HEK293T (cell line): ENCODE results near the gene MAML2.

Source experiments
- CTCF ChIA-PET: fragments of 350-600 bp; formaldehyde crosslinking; extraction: SDS; loops from one replicate; lab custom pipeline; 2021; ENCODE audit warnings: antibody characterized with exemption, inconsistent platforms; lab: Yijun Ruan, JAX
- POLR2A ChIA-PET: fragments of 350-600 bp; formaldehyde crosslinking; extraction: SDS; loops from one replicate; lab custom pipeline; 2020; ENCODE audit warnings: antibody characterized with exemption, inconsistent platforms; lab: Yijun Ruan, JAX
- DNase-seq: peaks from one replicate; pipeline ENCODE4 v3.0.0; 2012; ENCODE audit warnings: mixed read lengths; ENCODE audit errors: extremely low spot score
- ARNT ChIP-seq: fragments of 450-650 bp; IDR thresholded peaks from 2 replicates; pipeline ENCODE4 v1.6.1; 2017; ENCODE audit warnings: mild to moderate bottlenecking
- BHLHE40 ChIP-seq: fragments of 450-650 bp; IDR thresholded peaks from 2 replicates; pipeline ENCODE4 v1.6.1; 2016; ENCODE audit warnings: mild to moderate bottlenecking, moderate library complexity, borderline replicate concordance
- CTBP1 ChIP-seq: fragments of 450-650 bp; IDR thresholded peaks from 2 replicates; pipeline ENCODE4 v1.6.1; 2016; ENCODE audit warnings: borderline replicate concordance
- ELF4 ChIP-seq: fragments of 450-650 bp; IDR thresholded peaks from 2 replicates; pipeline ENCODE4 v1.6.1; 2017; ENCODE audit warnings: antibody characterized with exemption
- FOXA1 ChIP-seq: fragments of 450-650 bp; IDR thresholded peaks from 2 replicates; pipeline ENCODE4 v1.6.1; 2016; ENCODE audit warnings: mild to moderate bottlenecking
- FOXK2 ChIP-seq: fragments of 450-650 bp; IDR thresholded peaks from 2 replicates; pipeline ENCODE4 v1.6.1; 2016; ENCODE audit warnings: mild to moderate bottlenecking
- FOXM1 ChIP-seq: fragments of 450-650 bp; IDR thresholded peaks from 2 replicates; pipeline ENCODE4 v1.6.1; 2017; ENCODE audit warnings: mild to moderate bottlenecking, borderline replicate concordance
- HDGF ChIP-seq: fragments of 450-650 bp; IDR thresholded peaks from 2 replicates; pipeline ENCODE4 v1.6.1; 2017; ENCODE audit warnings: antibody characterized with exemption, borderline replicate concordance
- L3MBTL2 ChIP-seq: fragments of 450-650 bp; conservative IDR thresholded peaks from 2 replicates; pipeline ENCODE4 v1.6.1; 2016; ENCODE audit warnings: mild to moderate bottlenecking
- LEF1 ChIP-seq: fragments of 450-650 bp; IDR thresholded peaks from 2 replicates; pipeline ENCODE4 v1.6.1; 2017; ENCODE audit warnings: mild to moderate bottlenecking, borderline replicate concordance
- NFRKB ChIP-seq: fragments of 450-650 bp; IDR thresholded peaks from 2 replicates; pipeline ENCODE4 v1.6.1; 2016; ENCODE audit warnings: mild to moderate bottlenecking, moderate library complexity
- SP1 ChIP-seq: fragments of 450-650 bp; IDR thresholded peaks from 2 replicates; pipeline ENCODE4 v1.6.1; 2017
- SUZ12 ChIP-seq: fragments of 450-650 bp; IDR thresholded peaks from 2 replicates; pipeline ENCODE4 v1.6.1; 2016; ENCODE audit warnings: mild to moderate bottlenecking
- TARDBP ChIP-seq: fragments of 450-650 bp; IDR thresholded peaks from 2 replicates; pipeline ENCODE4 v1.6.1; 2016
- ZNF384 ChIP-seq: fragments of 450-650 bp; IDR thresholded peaks from 2 replicates; pipeline ENCODE4 v1.6.1; 2016
- TF ChIP-seq, protein P1 (sequence below): fragments of 450-650 bp; IDR thresholded peaks from 2 replicates; pipeline ENCODE4 v1.6.1; 2016

The MAML2 gene

GRCh38 chr11:96169250-96169649 lies 173.7 kb downstream of the MAML2 start:
- ChIA-PET CTCF (no interaction called here), POLR2A (no interaction called here)
- no peak for TF ChIP-seq HDGF
- no peak for TF ChIP-seq CTBP1
- TF ChIP-seq FOXM1: no peak
- TF ChIP-seq SUZ12: no peak
- TF ChIP-seq ARNT: no peak
- TF ChIP-seq SP1: no peak
- no peak for TF ChIP-seq L3MBTL2
- TF ChIP-seq ZNF384: no peak
- TF ChIP-seq ELF4: no peak
- TF ChIP-seq FOXA1: no peak
- TF ChIP-seq, protein P1, sequence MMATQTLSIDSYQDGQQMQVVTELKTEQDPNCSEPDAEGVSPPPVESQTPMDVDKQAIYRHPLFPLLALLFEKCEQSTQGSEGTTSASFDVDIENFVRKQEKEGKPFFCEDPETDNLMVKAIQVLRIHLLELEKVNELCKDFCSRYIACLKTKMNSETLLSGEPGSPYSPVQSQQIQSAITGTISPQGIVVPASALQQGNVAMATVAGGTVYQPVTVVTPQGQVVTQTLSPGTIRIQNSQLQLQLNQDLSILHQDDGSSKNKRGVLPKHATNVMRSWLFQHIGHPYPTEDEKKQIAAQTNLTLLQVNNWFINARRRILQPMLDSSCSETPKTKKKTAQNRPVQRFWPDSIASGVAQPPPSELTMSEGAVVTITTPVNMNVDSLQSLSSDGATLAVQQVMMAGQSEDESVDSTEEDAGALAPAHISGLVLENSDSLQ: no peak
- no peak for TF ChIP-seq FOXK2
- DNase-seq: no peak

GRCh38 chr11:96168623-96169022 lies 174.4 kb downstream of the MAML2 start:
- ChIA-PET CTCF (no interaction called here), POLR2A (no interaction called here)
- TF ChIP-seq, protein P1: no peak
- TF ChIP-seq NFRKB (no peak), FOXK2 (no peak), SUZ12 (no peak), ARNT (no peak), SP1 (no peak), BHLHE40 (no peak), TARDBP (no peak), CTBP1 (no peak)
- DNase-seq: no peak

DNA sequence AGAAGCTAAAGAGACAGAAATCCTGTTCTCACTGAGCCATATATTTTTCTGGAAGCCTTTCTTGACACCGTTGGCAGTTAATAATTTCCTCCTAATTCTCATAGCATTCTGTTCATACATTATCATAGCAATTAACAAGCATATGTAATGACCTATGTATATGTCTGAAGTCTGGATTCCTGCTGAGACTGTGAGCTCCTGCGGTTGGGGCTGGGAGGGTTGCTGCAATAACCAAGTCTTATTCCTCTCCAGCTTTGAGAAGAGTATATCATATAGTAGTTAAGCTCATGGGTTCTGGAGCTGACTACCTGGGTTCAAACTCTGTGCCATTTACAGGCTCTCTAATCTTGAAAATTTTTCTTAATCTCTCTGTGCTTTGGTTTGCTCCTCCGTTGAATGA lies 175.2 kb downstream of the MAML2 start:
- no peak for DNase-seq
- ChIA-PET POLR2A (no interaction called here), CTCF (interaction anchor here (0.6 kb wide), 1 partner anchor 331 kb away, joined by 3 read pairs; no protein-coding TSS in a partner anchor)
- TF ChIP-seq FOXK2 (no peak), ELF4 (no peak), FOXA1 (no peak), FOXM1 (no peak), ARNT (no peak), HDGF (no peak), LEF1 (no peak), SUZ12 (no peak), L3MBTL2 (no peak), NFRKB (no peak), BHLHE40 (no peak), TARDBP (no peak), CTBP1 (no peak), SP1 (no peak)
- TF ChIP-seq, protein P1: no peak

- POLR2A ChIA-PET: no interaction called here
- TF ChIP-seq ELF4 (no peak), ARNT (no peak), HDGF (no peak), NFRKB (no peak), FOXM1 (no peak)
- CTCF ChIA-PET: interaction anchor here (0.6 kb wide), 1 partner anchor 331 kb away, joined by 3 read pairs; no protein-coding TSS in a partner anchor
- no peak for DNase-seq
Observed at GRCh38 chr11:96167203-96167758, 175.7 kb downstream of the MAML2 start.

GRCh38 chr11:96162816-96163499 lies 180.0 kb downstream of the MAML2 start:
- POLR2A ChIA-PET: no interaction called here
- TF ChIP-seq SP1: no peak
- no peak for TF ChIP-seq LEF1
- no peak for TF ChIP-seq FOXA1
- TF ChIP-seq NFRKB: no peak
- no peak for TF ChIP-seq L3MBTL2
- no peak for TF ChIP-seq FOXK2
- no peak for TF ChIP-seq ELF4
- no peak for TF ChIP-seq ARNT
- TF ChIP-seq ZNF384: no peak
- TF ChIP-seq, protein P1: no peak
- no peak for TF ChIP-seq TARDBP
- TF ChIP-seq CTBP1: no peak
- TF ChIP-seq HDGF: no peak
- TF ChIP-seq BHLHE40: no peak
- no peak for TF ChIP-seq SUZ12
- TF ChIP-seq FOXM1: no peak
- no peak for DNase-seq
- CTCF ChIA-PET: interaction anchor here (1.0 kb wide), 1 partner anchor 13 kb away, joined by 3 read pairs; no protein-coding TSS in a partner anchor
